T-cell (primary cell): Measurements from ENCODE around the gene NANOS2. TPM values are rescaled to one million over a fixed set of nuclear protein-coding genes. Genes with fewer than 3 reads are reported as not detected.
A peak's percentile ranks its signal among the peaks of the same experiment; 100 is the strongest.

Source experiments
- ATAC-seq, 4 experiments: fragments of 200-7000 bp in 3 of 4; fragments of 150-1000 bp in 1 of 4; cut with Tn5 transposase; replicated peaks in 1 of 4; 1 replicate in 3 of 4; 2 replicates in 1 of 4; pipeline ENCODE4 v1.10.0; 2021; ENCODE audit warnings: moderate library complexity in 3 of 4, mild to moderate bottlenecking in 2 of 4, moderate number of reproducible peaks in 1 of 4
- CTCF ChIA-PET, 2 donors: fragments of 300-600 bp; sonication (Branson Sonifier 250); formaldehyde crosslinking; loops; one replicate each; lab custom pipeline; 2022; ENCODE audit warnings: antibody characterized with exemption in 2 of 2; lab: Charles Lee
- POLR2A ChIA-PET, 2 donors: fragments of 300-600 bp; sonication (Branson Sonifier 250); formaldehyde crosslinking; loops; one replicate each; lab custom pipeline; 2022; ENCODE audit warnings: antibody characterized with exemption in 2 of 2; lab: Charles Lee
- DNase-seq, 35 experiments: peaks; one replicate each; pipeline versions ENCODE4 v3.0.0 to v3.0.0-alpha.2; 2013 to 2023
- H3K27ac ChIP-seq: one replicate; pipeline ENCODE4 v1.5.1; 2013; ENCODE audit warnings: low read length
- H3K27me3 ChIP-seq, 2 experiments: replicated peaks in 1 of 2; 1 replicate in 1 of 2; 2 replicates in 1 of 2; pipeline versions ENCODE4 v1.6.1 to v1.7.0; 2013; ENCODE audit warnings: low read length in 1 of 2, mixed read lengths in 1 of 2; ENCODE audit not compliant: control insufficient read depth in 2 of 2, insufficient read depth in 2 of 2; ENCODE audit errors: extremely low read depth in 1 of 2
- H3K36me3 ChIP-seq, 2 donors: 1 replicate in 1 of 2; 2 replicates in 1 of 2; pipeline versions ENCODE4 v1.6.1 to v1.7.0; 2013; ENCODE audit warnings: low read length in 1 of 2; ENCODE audit not compliant: control insufficient read depth in 2 of 2, insufficient read depth in 1 of 2; ENCODE audit errors: extremely low read depth in 1 of 2
- H3K4me1 ChIP-seq, 2 experiments: 1 replicate in 1 of 2; 2 replicates in 1 of 2; pipeline versions ENCODE4 v1.6.1 to v1.7.0; 2013; ENCODE audit warnings: low read length in 2 of 2, mixed read lengths in 1 of 2; ENCODE audit not compliant: insufficient read depth in 2 of 2, control insufficient read depth in 1 of 2; ENCODE audit errors: extremely low read depth in 1 of 2
- H3K4me3 ChIP-seq, 2 donors: 1 replicate in 1 of 2; 2 replicates in 1 of 2; pipeline versions ENCODE4 v1.5.1 to v1.7.0; 2013; ENCODE audit warnings: mild to moderate bottlenecking in 2 of 2, low read length in 1 of 2, moderate library complexity in 1 of 2; ENCODE audit not compliant: control insufficient read depth in 1 of 2; ENCODE audit errors: extremely low read depth in 1 of 2
- H3K9me3 ChIP-seq: 2 replicates; pipeline ENCODE4 v1.7.0; 2013
- H3K27ac Mint-ChIP-seq, 2 donors: one replicate each; pipeline ENCODE4 v1.8.0; 2020 to 2021; ENCODE audit warnings: mild to moderate bottlenecking in 2 of 2, mixed read lengths in 2 of 2
- H3K27me3 Mint-ChIP-seq, 2 donors: one replicate each; pipeline ENCODE4 v1.8.0; 2021 to 2022; ENCODE audit warnings: mixed read lengths in 2 of 2
- H3K36me3 Mint-ChIP-seq: one replicate; pipeline ENCODE4 v1.8.0; 2021; ENCODE audit warnings: mixed read lengths
- H3K4me1 Mint-ChIP-seq, 3 donors: one replicate each; pipeline ENCODE4 v1.8.0; 2020 to 2022; ENCODE audit warnings: mixed read lengths in 3 of 3, mild to moderate bottlenecking in 1 of 3
- H3K4me3 Mint-ChIP-seq, 3 donors: one replicate each; pipeline ENCODE4 v1.8.0; 2020 to 2022; ENCODE audit warnings: mild to moderate bottlenecking in 3 of 3, mixed read lengths in 3 of 3, moderate library complexity in 3 of 3
- H3K9me3 Mint-ChIP-seq, 3 donors: one replicate each; pipeline ENCODE4 v1.8.0; 2020 to 2022; ENCODE audit warnings: mixed read lengths in 3 of 3
- WGBS: methylation state at CpG from one replicate; pipeline ENCODE4 v1.1.5; 2013; ENCODE audit warnings: missing lambda C conversion rate; ENCODE audit not compliant: insufficient coverage; 5-methylcytosine and 5-hydroxymethylcytosine counted together
- total RNA-seq, 35 experiments: library from RNA in 6 of 35; stranded (reverse) in 6 of 35; fragments of 120-200 nt in 1 of 35; gene quantifications; one replicate each; pipeline versions ENCODE4 v1.2.1 to v1.2.4 and lab custom pipeline; 2013 to 2026

NANOS2 gene
- total RNA-seq, 5 donors from 2014 or later (not counting 1 experiment from before 2014, with no cell fraction given): not detected

- ChIA-PET POLR2A (no interaction called here), CTCF (interaction anchor here (0.9 to 1.7 kb wide), 2 partner anchors 15 to 20 kb away, joined by 3 to 8 read pairs; no protein-coding TSS in a partner anchor)
- ATAC-seq (no peak), DNase-seq (no peak)
- H3K27ac ChIP-seq: no peak overlapping the region
- no peaks in the 10 kb centered on the region for H3K9me3 Mint-ChIP-seq
- no peak overlapping the region for H3K4me3 ChIP-seq
- H3K4me1 ChIP-seq: peaks cover 0 to 24% of the 10 kb centered on the region in 2 experiments
- no peaks in the 10 kb centered on the region for H3K9me3 ChIP-seq
- H3K4me3 Mint-ChIP-seq: no peak overlapping the region
- H3K27me3 Mint-ChIP-seq: peaks cover 15 to 18% of the 10 kb centered on the region in 2 donors
- peaks cover 23% of the 10 kb centered on the region in 3 donors for H3K4me1 Mint-ChIP-seq
- WGBS: 94% methylated on average over 7 of the region's 11 CpGs
- no peaks in the 10 kb centered on the region for H3K36me3 ChIP-seq
- H3K27me3 ChIP-seq: peaks cover 0 to 26% of the 10 kb centered on the region in 2 experiments
- H3K27ac Mint-ChIP-seq: no peak overlapping the region
- no peaks in the 10 kb centered on the region for H3K36me3 Mint-ChIP-seq
Measured at GRCh38 chr19:45866400-45867176, 48.0 kb downstream of the NANOS2 start.

DNA sequence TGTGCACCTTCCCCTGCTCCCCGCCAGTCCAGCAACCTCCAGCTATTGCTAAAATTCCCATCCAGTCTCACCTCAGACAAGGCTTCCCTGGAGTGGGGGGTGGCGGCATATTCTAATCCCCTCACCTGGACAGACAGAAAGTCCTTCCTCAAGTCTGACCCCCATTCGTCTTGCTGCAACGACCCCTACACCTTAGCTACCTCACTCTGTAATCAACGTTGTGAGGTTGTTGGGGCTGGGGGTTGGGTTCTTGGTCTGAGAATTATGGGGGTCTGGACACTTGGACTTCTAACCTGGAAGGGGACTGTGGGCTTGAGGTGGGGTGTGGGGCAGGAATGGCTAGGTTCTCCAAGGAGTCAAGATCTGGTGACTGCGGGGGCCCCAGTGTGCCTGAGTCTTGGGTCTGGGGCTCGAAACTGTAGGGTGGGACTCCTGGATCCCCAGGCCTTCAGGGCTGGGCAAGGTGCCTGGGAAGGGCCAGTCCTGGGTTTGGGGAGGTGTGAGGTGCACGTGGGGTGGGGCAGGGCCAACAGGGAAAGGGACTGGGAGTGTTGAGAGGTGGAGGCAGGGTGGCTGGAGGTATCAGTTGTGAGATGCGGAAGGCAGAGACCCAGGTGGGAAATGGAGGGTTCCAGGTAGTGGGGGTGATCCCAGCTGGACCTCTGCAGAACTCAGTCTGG is 49.2 kb downstream of the NANOS2 start:
- POLR2A ChIA-PET: no interaction called here
- Mint-ChIP-seq H3K36me3 (no peaks in the 10 kb centered on the region), H3K27me3 (peaks cover 15 to 18% of the 10 kb centered on the region in 2 donors), H3K27ac (no peak overlapping the region), H3K4me3 (peak overlapping the region in 1 of 3 donors; percentile 99), H3K9me3 (no peaks in the 10 kb centered on the region), H3K4me1 (peaks cover 23 to 31% (median 29%) of the 10 kb centered on the region in 3 donors)
- Histone ChIP-seq H3K36me3 (peaks cover 0 to 4% of the 10 kb centered on the region in 2 donors), H3K9me3 (no peaks in the 10 kb centered on the region), H3K27me3 (peaks cover 0 to 26% of the 10 kb centered on the region in 2 experiments), H3K27ac (no peak overlapping the region), H3K4me3 (no peak overlapping the region), H3K4me1 (peaks cover 0 to 32% of the 10 kb centered on the region in 2 experiments)
- DNase-seq: no peak
- 73% methylated on average over 3 of the region's 9 CpGs for WGBS
- no peak for ATAC-seq
- CTCF ChIA-PET: interaction anchor here in 1 of 2 donors (0.6 to 1.1 kb wide), 3 partner anchors 19 to 984 kb away, joined by 4 to 5 read pairs (median 4); partner anchors contain the start of gene DMWD

- peak overlapping the region in 1 of 2 donors; percentile 17 for H3K4me3 ChIP-seq
- CTCF ChIA-PET: interaction anchor here in 1 of 2 donors (0.6 to 1.1 kb wide), 2 partner anchors 20 to 72 kb away, joined by 4 to 5 read pairs; partner anchors contain the start of gene DMWD
- 60% methylated on average over 12 of the region's 12 CpGs for WGBS
Measured at GRCh38 chr19:45864629-45865082, 49.9 kb downstream of the NANOS2 start.

DNA sequence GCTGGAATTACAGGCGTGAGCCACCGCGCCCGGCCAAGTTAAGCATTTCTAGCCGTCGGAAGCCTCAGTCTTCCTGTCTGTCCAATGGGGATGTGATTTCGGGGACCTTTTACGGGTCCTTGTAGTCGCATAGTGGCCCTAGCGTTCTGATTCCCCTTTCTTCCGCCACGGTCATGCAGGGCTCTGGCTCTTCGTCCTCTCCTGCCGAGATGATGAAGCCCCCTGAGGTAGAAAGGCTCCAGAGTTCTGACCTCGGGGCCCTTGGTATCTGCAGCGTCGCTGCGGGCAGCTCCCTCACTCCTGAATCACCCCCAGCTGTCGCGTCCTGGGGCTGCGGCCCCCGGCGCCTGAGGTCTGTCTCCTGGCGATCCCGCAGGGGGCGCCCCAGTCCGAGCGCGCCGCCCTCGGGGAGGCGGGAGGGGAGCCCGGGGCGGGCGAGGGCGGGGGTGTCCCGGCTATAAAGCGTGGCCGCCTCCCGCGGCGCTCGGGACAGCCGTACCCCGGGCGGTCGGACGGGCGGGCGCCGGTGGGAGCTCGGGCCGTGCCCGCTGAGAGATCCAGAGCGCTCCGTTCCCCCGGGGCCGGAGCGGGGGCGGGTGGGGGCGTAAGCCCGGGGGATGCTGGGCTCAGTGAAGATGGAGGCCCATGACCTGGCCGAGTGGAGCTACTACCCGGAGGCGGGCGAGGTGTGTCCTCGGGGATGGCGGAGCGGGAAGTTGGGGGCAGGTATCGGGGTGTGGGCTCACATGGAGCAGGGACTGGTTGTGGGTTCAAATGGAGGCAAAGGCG is 50.5 kb downstream of the NANOS2 start, which contains the start of gene FOXA3:
Gene FOXA3, plus strand, starts transcription at position 487 of the 789 bp plus-strand sequence. Its CDS starts 131 bp downstream, at position 618.
- H3K4me1 ChIP-seq: peaks cover 0 to 32% of the 10 kb centered on the region in 2 experiments
- peak in 3 of 4 experiments; percentile 5 to 10 (median 8) for ATAC-seq
- peaks cover 0 to 26% of the 10 kb centered on the region in 2 experiments for H3K27me3 ChIP-seq
- Mint-ChIP-seq H3K9me3 (no peaks in the 10 kb centered on the region), H3K36me3 (no peaks in the 10 kb centered on the region), H3K4me1 (peaks cover 23 to 37% (median 29%) of the 10 kb centered on the region in 3 donors), H3K27ac (peak within 1 kb of the TSS; percentile 70 to 93), H3K27me3 (peaks cover 15 to 18% of the 10 kb centered on the region in 2 donors), H3K4me3 (peak within 1 kb of the TSS; percentile 92 to 99 (median 95))
- no peaks in the 10 kb centered on the region for H3K9me3 ChIP-seq
- 3% methylated on average over 71 of the region's 71 CpGs for WGBS
- peak in 26 of 35 experiments; percentile 17 to 75 (median 39) for DNase-seq
- ChIA-PET CTCF (interaction anchor here (0.8 to 1.2 kb wide), 9 partner anchors 18 to 153 kb away, joined by 3 to 15 read pairs (median 4); partner anchors contain the start of genes CCDC61 (in 1 of the 2), DMWD (in 1 of the 2), IRF2BP1 (in 1 of the 2) and MYPOP (in 1 of the 2)), POLR2A (interaction anchor here in 1 of 2 donors (0.6 to 1.0 kb wide), 2 partner anchors 22 to 147 kb away, joined by 3 to 4 read pairs; partner anchors contain the start of gene IRF2BP1)
- H3K27ac ChIP-seq: no peak within 1 kb of the TSS
- peaks cover 0 to 12% of the 10 kb centered on the region in 2 donors for H3K36me3 ChIP-seq
- peak within 1 kb of the TSS; percentile 90 to 95 for H3K4me3 ChIP-seq

More at GRCh38 chr19:45864629-45865082, 49.9 kb downstream of the NANOS2 start:
- H3K9me3 ChIP-seq: no peaks in the 10 kb centered on the region
- peaks cover 0 to 26% of the 10 kb centered on the region in 2 experiments for H3K27me3 ChIP-seq
- POLR2A ChIA-PET: no interaction called here
- H3K36me3 ChIP-seq: peaks cover 0 to 7% of the 10 kb centered on the region in 2 donors
- H3K27ac ChIP-seq: no peak overlapping the region
- H3K27me3 Mint-ChIP-seq: peaks cover 15 to 18% of the 10 kb centered on the region in 2 donors
- no peak overlapping the region for H3K27ac Mint-ChIP-seq
- ATAC-seq (no peak), DNase-seq (no peak)
- H3K36me3 Mint-ChIP-seq: no peaks in the 10 kb centered on the region
- peaks cover 23 to 34% (median 29%) of the 10 kb centered on the region in 3 donors for H3K4me1 Mint-ChIP-seq
- peaks cover 0 to 32% of the 10 kb centered on the region in 2 experiments for H3K4me1 ChIP-seq
- H3K4me3 Mint-ChIP-seq: peak overlapping the region; percentile 44 to 99 (median 44)
- H3K9me3 Mint-ChIP-seq: no peaks in the 10 kb centered on the region

GRCh38 chr19:45863335-45863839 is 51.2 kb downstream of the NANOS2 start:
- Histone ChIP-seq H3K27ac (no peak overlapping the region), H3K9me3 (no peaks in the 10 kb centered on the region), H3K4me1 (peaks cover 0 to 32% of the 10 kb centered on the region in 2 experiments), H3K4me3 (peak overlapping the region; percentile 90 to 95), H3K36me3 (peaks cover 0 to 15% of the 10 kb centered on the region in 2 donors), H3K27me3 (peaks cover 0 to 26% of the 10 kb centered on the region in 2 experiments)
- ChIA-PET POLR2A (interaction anchor here in 1 of 2 donors (0.6 to 1.0 kb wide), 2 partner anchors 22 to 146 kb away, joined by 3 to 4 read pairs; partner anchors contain the start of gene IRF2BP1), CTCF (interaction anchor here in 1 of 2 donors (0.5 to 1.2 kb wide), 9 partner anchors 19 to 1186 kb away, joined by 3 to 15 read pairs (median 4); partner anchors contain the start of genes CCDC61, DMWD, IRF2BP1 and MYPOP)
- no peak for DNase-seq
- Mint-ChIP-seq H3K27me3 (peaks cover 15 to 18% of the 10 kb centered on the region in 2 donors), H3K36me3 (peaks cover 4% of the 10 kb centered on the region), H3K4me1 (peaks cover 23 to 38% (median 29%) of the 10 kb centered on the region in 3 donors), H3K27ac (peak overlapping the region; percentile 70 to 93), H3K4me3 (peak overlapping the region; percentile 92 to 99 (median 95)), H3K9me3 (no peaks in the 10 kb centered on the region)
- no peak for ATAC-seq
- 7% methylated on average over 11 of the region's 22 CpGs for WGBS
